HepG2 (cell line): ENCODE measurements around the gene MAGT1.

Source experiments
- ATF1 ChIP-seq: IDR thresholded peaks from 2 replicates; pipeline ENCODE4 v1.6.1; 2016; ENCODE audit warnings: mild to moderate bottlenecking, control low read depth
- POLR2A ChIP-seq, 2 experiments: IDR thresholded peaks; 2 replicates each; pipeline ENCODE4 v1.6.1; 2011; ENCODE audit warnings: low read depth in 2 of 2, low read length in 2 of 2, mild to moderate bottlenecking in 1 of 2, moderate library complexity in 1 of 2; ENCODE audit not compliant: insufficient read depth in 1 of 2
- TF ChIP-seq, protein P1 (sequence below): IDR thresholded peaks from 2 replicates; pipeline ENCODE4 v1.6.1; 2012; ENCODE audit warnings: inconsistent platforms

DNA sequence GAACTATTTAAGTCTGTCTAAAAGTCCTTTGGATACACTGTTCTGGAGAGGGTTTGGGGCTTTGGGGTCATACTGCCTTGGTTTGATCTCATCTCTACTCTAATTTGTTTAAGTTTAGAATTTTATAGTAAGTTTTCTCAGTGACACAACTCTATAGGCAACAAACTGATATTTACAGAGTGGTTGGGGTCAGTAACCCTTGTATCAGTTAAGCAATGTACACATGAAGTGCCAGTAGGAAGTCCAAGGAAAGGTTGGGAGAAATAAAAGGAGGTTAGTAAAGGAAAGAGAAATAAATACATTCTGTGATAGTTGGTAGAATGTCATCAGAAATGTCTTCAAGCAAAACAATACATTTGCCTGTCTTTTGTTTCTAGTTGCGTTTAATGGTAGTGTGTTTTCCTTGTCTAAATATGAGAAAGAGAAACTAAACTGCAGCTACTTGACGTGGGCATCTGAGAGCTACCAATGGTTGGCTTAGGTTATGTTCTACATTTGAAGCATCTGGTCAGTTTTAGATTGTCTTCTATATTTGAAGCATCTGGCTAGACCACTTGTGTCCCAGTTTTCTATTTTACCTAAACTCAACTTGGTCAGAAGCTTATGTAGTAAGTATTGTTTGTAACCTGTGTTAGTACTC is 22.2 kb upstream of the MAGT1 start:
- TF ChIP-seq ATF1 (CRISPR knock-in tag), result no peak
- no peak for TF ChIP-seq POLR2A (IDR thresholded peaks at IDR 0.05; ENCODE audit: insufficient read depth in 1 of 2, low read depth in 2 of 2, low read length in 2 of 2)
- TF ChIP-seq, protein P1, sequence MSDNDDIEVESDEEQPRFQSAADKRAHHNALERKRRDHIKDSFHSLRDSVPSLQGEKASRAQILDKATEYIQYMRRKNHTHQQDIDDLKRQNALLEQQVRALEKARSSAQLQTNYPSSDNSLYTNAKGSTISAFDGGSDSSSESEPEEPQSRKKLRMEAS, result no peak
